WTC11 (cell line): ENCODE results near the gene AHNAK2.
"Not testable (repeated sequence)": the region's sequence is repeated elsewhere in the genome, so short reads cannot be mapped to it uniquely, and the experiment has no call there.

ENCODE experiments used
- CREM ChIP-seq: sonication (generic); formaldehyde crosslinking; IDR thresholded peaks from 2 replicates; pipeline ENCODE4 v1.8.1; 2022; ENCODE audit warnings: mild to moderate bottlenecking, missing genetic modification reagents, moderate library complexity
- JUN ChIP-seq: sonication (generic); formaldehyde crosslinking; IDR thresholded peaks from 2 replicates; pipeline ENCODE4 v1.8.0; 2023; ENCODE audit warnings: mild to moderate bottlenecking, missing genetic modification reagents
- MYBL2 ChIP-seq: sonication (generic); formaldehyde crosslinking; IDR thresholded peaks from 2 replicates; pipeline ENCODE4 v1.8.1; 2023; ENCODE audit warnings: mild to moderate bottlenecking, moderate library complexity, missing genetic modification reagents
- SP1 ChIP-seq: sonication (generic); formaldehyde crosslinking; conservative IDR thresholded peaks from 2 replicates; pipeline ENCODE4 v1.8.1; 2022; ENCODE audit warnings: missing genetic modification reagents
- TF ChIP-seq, protein P1 (sequence below): fragments of 250-450 bp; sonication (Bioruptor Pico); IDR thresholded peaks from 2 replicates; pipeline ENCODE4 v2.1.2; 2022; ENCODE audit warnings: mild to moderate bottlenecking, moderate library complexity
- TF ChIP-seq, protein P2 (sequence below): sonication (generic); formaldehyde crosslinking; conservative IDR thresholded peaks from 2 replicates; pipeline ENCODE4 v1.8.1; 2023; ENCODE audit warnings: mild to moderate bottlenecking, low read depth, missing genetic modification reagents, moderate library complexity
- TF ChIP-seq, protein P3 (sequence below): fragments of 200-600 bp; IDR thresholded peaks from 2 replicates; pipeline ENCODE4 v1.8.0; 2022; ENCODE audit warnings: antibody characterized with exemption
- TF ChIP-seq, protein P4 (sequence below): sonication (generic); formaldehyde crosslinking; IDR thresholded peaks from 2 replicates; pipeline ENCODE4 v1.8.1; 2022; ENCODE audit warnings: low read depth, missing genetic modification reagents, borderline replicate concordance
- TF ChIP-seq, protein P5 (sequence below): sonication (generic); formaldehyde crosslinking; IDR thresholded peaks from 2 replicates; pipeline ENCODE4 v1.8.0; 2022; ENCODE audit warnings: mild to moderate bottlenecking, missing genetic modification reagents
- TF ChIP-seq, protein P6 (sequence below): sonication (generic); formaldehyde crosslinking; IDR thresholded peaks from 2 replicates; pipeline ENCODE4 v1.8.0; 2022; ENCODE audit warnings: mild to moderate bottlenecking, missing genetic modification reagents
- TF ChIP-seq, protein P7 (sequence below): fragments of 250-450 bp; sonication (Bioruptor Pico); IDR thresholded peaks from 2 replicates; pipeline ENCODE4 v1.9.0; 2021; ENCODE audit warnings: mild to moderate bottlenecking
- TF ChIP-seq, protein P8 (sequence below): sonication (generic); formaldehyde crosslinking; IDR thresholded peaks from 2 replicates; pipeline ENCODE4 v1.8.1; 2022; ENCODE audit warnings: missing genetic modification reagents, borderline replicate concordance
- TF ChIP-seq, protein P9 (sequence below): sonication (generic); formaldehyde crosslinking; IDR thresholded peaks from 2 replicates; pipeline ENCODE4 v1.8.0; 2023; ENCODE audit warnings: missing genetic modification reagents, mild to moderate bottlenecking, borderline replicate concordance

DNA sequence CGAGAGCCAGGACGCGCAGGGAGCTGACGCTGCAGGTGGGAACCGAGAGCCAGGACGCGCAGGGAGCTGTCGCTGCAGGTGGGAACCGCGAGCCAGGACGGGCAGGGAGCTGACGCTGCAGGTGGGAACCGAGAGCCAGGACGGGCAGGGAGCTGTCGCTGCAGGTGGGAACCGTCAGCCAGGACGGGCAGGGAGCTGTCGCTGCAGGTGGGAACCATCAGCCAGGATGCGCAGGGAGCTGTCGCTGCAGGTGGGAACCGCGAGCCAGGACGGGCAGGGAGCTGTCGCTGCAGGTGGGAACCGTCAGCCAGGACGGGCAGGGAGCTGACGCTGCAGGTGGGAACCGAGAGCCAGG is 72.6 kb downstream of the AHNAK2 start:
- TF ChIP-seq, protein P1, sequence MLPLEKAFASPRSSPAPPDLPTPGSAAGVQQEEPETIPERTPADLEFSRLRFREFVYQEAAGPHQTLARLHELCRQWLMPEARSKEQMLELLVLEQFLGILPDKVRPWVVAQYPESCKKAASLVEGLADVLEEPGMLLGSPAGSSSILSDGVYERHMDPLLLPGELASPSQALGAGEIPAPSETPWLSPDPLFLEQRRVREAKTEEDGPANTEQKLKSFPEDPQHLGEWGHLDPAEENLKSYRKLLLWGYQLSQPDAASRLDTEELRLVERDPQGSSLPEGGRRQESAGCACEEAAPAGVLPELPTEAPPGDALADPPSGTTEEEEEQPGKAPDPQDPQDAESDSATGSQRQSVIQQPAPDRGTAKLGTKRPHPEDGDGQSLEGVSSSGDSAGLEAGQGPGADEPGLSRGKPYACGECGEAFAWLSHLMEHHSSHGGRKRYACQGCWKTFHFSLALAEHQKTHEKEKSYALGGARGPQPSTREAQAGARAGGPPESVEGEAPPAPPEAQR = not testable (repeated sequence)
- TF ChIP-seq, protein P2, sequence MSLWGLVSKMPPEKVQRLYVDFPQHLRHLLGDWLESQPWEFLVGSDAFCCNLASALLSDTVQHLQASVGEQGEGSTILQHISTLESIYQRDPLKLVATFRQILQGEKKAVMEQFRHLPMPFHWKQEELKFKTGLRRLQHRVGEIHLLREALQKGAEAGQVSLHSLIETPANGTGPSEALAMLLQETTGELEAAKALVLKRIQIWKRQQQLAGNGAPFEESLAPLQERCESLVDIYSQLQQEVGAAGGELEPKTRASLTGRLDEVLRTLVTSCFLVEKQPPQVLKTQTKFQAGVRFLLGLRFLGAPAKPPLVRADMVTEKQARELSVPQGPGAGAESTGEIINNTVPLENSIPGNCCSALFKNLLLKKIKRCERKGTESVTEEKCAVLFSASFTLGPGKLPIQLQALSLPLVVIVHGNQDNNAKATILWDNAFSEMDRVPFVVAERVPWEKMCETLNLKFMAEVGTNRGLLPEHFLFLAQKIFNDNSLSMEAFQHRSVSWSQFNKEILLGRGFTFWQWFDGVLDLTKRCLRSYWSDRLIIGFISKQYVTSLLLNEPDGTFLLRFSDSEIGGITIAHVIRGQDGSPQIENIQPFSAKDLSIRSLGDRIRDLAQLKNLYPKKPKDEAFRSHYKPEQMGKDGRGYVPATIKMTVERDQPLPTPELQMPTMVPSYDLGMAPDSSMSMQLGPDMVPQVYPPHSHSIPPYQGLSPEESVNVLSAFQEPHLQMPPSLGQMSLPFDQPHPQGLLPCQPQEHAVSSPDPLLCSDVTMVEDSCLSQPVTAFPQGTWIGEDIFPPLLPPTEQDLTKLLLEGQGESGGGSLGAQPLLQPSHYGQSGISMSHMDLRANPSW (CRISPR knock-in tag) = not testable (repeated sequence)
- TF ChIP-seq, protein P3, sequence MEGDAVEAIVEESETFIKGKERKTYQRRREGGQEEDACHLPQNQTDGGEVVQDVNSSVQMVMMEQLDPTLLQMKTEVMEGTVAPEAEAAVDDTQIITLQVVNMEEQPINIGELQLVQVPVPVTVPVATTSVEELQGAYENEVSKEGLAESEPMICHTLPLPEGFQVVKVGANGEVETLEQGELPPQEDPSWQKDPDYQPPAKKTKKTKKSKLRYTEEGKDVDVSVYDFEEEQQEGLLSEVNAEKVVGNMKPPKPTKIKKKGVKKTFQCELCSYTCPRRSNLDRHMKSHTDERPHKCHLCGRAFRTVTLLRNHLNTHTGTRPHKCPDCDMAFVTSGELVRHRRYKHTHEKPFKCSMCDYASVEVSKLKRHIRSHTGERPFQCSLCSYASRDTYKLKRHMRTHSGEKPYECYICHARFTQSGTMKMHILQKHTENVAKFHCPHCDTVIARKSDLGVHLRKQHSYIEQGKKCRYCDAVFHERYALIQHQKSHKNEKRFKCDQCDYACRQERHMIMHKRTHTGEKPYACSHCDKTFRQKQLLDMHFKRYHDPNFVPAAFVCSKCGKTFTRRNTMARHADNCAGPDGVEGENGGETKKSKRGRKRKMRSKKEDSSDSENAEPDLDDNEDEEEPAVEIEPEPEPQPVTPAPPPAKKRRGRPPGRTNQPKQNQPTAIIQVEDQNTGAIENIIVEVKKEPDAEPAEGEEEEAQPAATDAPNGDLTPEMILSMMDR = not testable (repeated sequence)
- TF ChIP-seq, protein P4, sequence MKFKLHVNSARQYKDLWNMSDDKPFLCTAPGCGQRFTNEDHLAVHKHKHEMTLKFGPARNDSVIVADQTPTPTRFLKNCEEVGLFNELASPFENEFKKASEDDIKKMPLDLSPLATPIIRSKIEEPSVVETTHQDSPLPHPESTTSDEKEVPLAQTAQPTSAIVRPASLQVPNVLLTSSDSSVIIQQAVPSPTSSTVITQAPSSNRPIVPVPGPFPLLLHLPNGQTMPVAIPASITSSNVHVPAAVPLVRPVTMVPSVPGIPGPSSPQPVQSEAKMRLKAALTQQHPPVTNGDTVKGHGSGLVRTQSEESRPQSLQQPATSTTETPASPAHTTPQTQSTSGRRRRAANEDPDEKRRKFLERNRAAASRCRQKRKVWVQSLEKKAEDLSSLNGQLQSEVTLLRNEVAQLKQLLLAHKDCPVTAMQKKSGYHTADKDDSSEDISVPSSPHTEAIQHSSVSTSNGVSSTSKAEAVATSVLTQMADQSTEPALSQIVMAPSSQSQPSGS = not testable (repeated sequence)
- not testable (repeated sequence) for TF ChIP-seq SP1 (CRISPR knock-in tag); JUN (CRISPR knock-in tag); CREM; MYBL2 (CRISPR knock-in tag)
- TF ChIP-seq, protein P5, sequence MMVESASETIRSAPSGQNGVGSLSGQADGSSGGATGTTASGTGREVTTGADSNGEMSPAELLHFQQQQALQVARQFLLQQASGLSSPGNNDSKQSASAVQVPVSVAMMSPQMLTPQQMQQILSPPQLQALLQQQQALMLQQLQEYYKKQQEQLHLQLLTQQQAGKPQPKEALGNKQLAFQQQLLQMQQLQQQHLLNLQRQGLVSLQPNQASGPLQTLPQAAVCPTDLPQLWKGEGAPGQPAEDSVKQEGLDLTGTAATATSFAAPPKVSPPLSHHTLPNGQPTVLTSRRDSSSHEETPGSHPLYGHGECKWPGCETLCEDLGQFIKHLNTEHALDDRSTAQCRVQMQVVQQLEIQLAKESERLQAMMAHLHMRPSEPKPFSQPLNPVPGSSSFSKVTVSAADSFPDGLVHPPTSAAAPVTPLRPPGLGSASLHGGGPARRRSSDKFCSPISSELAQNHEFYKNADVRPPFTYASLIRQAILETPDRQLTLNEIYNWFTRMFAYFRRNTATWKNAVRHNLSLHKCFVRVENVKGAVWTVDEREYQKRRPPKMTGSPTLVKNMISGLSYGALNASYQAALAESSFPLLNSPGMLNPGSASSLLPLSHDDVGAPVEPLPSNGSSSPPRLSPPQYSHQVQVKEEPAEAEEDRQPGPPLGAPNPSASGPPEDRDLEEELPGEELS (CRISPR knock-in tag) = not testable (repeated sequence)
- TF ChIP-seq, protein P6, sequence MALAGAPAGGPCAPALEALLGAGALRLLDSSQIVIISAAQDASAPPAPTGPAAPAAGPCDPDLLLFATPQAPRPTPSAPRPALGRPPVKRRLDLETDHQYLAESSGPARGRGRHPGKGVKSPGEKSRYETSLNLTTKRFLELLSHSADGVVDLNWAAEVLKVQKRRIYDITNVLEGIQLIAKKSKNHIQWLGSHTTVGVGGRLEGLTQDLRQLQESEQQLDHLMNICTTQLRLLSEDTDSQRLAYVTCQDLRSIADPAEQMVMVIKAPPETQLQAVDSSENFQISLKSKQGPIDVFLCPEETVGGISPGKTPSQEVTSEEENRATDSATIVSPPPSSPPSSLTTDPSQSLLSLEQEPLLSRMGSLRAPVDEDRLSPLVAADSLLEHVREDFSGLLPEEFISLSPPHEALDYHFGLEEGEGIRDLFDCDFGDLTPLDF (CRISPR knock-in tag) = not testable (repeated sequence)
- TF ChIP-seq, protein P7, sequence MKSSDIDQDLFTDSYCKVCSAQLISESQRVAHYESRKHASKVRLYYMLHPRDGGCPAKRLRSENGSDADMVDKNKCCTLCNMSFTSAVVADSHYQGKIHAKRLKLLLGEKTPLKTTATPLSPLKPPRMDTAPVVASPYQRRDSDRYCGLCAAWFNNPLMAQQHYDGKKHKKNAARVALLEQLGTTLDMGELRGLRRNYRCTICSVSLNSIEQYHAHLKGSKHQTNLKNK = not testable (repeated sequence)
- TF ChIP-seq, protein P8, sequence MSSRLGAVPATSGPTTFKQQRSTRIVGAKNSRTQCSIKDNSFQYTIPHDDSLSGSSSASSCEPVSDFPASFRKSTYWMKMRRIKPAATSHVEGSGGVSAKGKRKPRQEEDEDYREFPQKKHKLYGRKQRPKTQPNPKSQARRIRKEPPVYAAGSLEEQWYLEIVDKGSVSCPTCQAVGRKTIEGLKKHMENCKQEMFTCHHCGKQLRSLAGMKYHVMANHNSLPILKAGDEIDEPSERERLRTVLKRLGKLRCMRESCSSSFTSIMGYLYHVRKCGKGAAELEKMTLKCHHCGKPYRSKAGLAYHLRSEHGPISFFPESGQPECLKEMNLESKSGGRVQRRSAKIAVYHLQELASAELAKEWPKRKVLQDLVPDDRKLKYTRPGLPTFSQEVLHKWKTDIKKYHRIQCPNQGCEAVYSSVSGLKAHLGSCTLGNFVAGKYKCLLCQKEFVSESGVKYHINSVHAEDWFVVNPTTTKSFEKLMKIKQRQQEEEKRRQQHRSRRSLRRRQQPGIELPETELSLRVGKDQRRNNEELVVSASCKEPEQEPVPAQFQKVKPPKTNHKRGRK (CRISPR knock-in tag) = not testable (repeated sequence)
- TF ChIP-seq, protein P9, sequence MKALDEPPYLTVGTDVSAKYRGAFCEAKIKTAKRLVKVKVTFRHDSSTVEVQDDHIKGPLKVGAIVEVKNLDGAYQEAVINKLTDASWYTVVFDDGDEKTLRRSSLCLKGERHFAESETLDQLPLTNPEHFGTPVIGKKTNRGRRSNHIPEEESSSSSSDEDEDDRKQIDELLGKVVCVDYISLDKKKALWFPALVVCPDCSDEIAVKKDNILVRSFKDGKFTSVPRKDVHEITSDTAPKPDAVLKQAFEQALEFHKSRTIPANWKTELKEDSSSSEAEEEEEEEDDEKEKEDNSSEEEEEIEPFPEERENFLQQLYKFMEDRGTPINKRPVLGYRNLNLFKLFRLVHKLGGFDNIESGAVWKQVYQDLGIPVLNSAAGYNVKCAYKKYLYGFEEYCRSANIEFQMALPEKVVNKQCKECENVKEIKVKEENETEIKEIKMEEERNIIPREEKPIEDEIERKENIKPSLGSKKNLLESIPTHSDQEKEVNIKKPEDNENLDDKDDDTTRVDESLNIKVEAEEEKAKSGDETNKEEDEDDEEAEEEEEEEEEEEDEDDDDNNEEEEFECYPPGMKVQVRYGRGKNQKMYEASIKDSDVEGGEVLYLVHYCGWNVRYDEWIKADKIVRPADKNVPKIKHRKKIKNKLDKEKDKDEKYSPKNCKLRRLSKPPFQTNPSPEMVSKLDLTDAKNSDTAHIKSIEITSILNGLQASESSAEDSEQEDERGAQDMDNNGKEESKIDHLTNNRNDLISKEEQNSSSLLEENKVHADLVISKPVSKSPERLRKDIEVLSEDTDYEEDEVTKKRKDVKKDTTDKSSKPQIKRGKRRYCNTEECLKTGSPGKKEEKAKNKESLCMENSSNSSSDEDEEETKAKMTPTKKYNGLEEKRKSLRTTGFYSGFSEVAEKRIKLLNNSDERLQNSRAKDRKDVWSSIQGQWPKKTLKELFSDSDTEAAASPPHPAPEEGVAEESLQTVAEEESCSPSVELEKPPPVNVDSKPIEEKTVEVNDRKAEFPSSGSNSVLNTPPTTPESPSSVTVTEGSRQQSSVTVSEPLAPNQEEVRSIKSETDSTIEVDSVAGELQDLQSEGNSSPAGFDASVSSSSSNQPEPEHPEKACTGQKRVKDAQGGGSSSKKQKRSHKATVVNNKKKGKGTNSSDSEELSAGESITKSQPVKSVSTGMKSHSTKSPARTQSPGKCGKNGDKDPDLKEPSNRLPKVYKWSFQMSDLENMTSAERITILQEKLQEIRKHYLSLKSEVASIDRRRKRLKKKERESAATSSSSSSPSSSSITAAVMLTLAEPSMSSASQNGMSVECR (CRISPR knock-in tag) = not testable (repeated sequence)
